SKM-1 (cell line): ENCODE data around the gene IRAK1BP1.
A peak's percentile ranks its signal among the peaks of the same experiment; 100 is the strongest.
"Not testable (repeated sequence)": the region's sequence is repeated elsewhere in the genome, so short reads cannot be mapped to it uniquely, and the experiment has no call there.

Source experiments
- DNase-seq: peaks from one replicate; lab custom pipeline; 2025; ENCODE audit not compliant: unreplicated experiment; lab: John Stamatoyannopoulos, UW

IRAK1BP1 gene, protein sequence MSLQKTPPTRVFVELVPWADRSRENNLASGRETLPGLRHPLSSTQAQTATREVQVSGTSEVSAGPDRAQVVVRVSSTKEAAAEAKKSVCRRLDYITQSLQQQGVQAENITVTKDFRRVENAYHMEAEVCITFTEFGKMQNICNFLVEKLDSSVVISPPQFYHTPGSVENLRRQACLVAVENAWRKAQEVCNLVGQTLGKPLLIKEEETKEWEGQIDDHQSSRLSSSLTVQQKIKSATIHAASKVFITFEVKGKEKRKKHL

GRCh38 chr6:78867370-78868040, at the start of gene IRAK1BP1:
IRAK1BP1 (plus strand) TSS chr6:78867551; CDS start chr6:78867577, 26 bp downstream.
- peak; percentile 68 for DNase-seq

DNA sequence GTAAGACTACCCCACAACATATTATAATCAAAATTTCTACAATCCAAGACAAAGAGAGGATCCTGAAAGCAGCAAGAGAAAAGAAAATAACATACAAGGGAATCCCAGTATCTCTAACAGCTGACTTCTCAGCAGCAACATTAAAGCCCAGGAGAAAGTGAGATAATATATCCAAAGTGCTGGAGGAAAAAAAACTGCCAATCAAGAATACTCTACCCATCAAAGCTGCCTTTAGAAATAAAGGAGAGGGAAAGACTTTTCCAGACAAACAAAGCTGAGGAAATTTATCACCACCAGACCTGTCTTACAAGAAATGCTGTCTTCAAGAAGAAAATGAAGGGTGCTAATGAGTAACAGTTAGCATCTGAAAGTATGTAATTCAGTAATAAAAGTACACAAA, 43.3 kb upstream of the IRAK1BP1 start:
- no peak for DNase-seq

- DNase-seq, result no peak
These were observed 37.9 kb upstream of the IRAK1BP1 start for GRCh38 chr6:78829407-78829806.

DNA sequence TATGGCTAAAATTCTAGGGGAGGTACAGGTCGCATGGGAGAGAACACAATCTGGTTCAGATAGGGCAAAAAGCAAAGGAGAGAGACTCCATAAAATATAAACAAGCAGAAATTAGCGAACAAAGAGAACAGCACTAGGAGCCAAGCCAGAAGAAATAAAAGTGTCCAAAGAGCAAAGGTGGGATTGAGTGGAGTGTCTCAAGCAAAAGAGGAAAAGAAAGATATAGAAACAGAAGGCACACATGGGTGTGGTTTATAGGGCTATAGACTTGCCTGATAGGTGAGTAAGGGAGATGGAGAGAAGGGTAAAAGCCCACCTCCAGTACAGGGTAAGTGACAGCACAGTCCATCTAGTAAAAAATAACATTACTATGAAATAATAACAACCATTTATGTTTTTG, 36.5 kb upstream of the IRAK1BP1 start:
- no peak for DNase-seq

DNA sequence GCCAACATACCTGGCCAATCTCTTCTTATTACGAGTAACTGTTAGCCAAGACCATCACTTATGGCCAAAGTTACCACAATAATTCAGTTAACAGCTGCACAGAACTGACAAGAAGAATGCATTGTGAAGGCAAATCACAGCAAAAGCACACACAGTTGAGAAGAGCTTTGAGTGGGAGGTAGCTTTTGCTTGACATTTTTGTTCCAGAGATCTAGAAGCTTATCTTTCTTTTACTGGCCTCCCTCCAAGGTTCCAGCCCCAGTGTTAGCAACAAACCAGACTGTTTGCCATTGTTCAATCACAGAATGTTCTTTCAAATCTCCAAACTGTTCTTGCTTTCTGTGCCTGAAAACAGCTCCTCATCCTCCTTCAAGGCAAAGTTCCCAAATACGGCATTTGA, 35.9 kb upstream of the IRAK1BP1 start:
- no peak for DNase-seq

- DNase-seq, result no peak
These were observed 35.1 kb upstream of the IRAK1BP1 start for GRCh38 chr6:78832091-78832808.

GRCh38 chr6:78835817-78836216, 31.5 kb upstream of the IRAK1BP1 start:
- no peak for DNase-seq

DNA sequence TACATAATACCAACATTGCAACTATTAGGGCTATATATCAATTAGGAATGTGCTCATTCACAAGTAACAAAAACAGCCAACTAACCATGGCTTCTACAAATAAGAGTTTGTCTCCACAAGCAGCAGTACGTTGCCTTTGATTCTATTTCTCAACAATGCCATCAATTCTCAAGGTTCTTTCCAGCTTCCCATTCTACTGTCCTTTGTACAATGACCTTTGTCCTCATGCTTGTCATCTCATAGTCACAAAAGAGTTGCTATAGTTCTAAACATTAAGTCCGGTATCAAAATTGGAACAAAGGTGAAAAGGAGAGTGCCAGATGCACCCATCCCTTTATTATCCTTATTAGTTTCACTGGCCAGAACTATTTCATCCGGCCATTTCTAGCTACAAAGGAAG, 30.8 kb upstream of the IRAK1BP1 start:
- DNase-seq, result no peak

- DNase-seq, result no peak
These were observed 26.2 kb upstream of the IRAK1BP1 start for GRCh38 chr6:78841111-78841510.

DNA sequence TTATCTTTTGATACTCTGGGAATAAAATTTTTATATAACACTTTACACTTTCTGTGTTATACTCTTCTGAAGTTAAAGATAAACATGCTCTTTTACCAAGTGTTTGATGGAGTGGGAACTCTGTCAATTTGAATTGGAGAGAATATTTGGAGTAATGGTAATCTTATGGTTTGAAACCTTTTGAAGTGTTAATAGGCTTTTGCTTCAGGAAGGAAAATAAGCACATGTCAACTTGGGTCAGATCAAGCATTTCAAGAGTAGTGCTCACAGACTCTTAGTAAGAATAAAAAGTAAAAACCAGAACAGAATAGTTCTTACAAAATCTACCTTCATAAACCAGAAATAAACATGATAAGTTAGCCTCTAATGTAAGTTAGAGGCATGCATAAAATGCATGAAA, 24.4 kb upstream of the IRAK1BP1 start:
- DNase-seq, result no peak

- DNase-seq, result no peak
These were observed 22.5 kb upstream of the IRAK1BP1 start for GRCh38 chr6:78844899-78845298.

GRCh38 chr6:78845567-78845966, 21.8 kb upstream of the IRAK1BP1 start:
- DNase-seq, result no peak

DNA sequence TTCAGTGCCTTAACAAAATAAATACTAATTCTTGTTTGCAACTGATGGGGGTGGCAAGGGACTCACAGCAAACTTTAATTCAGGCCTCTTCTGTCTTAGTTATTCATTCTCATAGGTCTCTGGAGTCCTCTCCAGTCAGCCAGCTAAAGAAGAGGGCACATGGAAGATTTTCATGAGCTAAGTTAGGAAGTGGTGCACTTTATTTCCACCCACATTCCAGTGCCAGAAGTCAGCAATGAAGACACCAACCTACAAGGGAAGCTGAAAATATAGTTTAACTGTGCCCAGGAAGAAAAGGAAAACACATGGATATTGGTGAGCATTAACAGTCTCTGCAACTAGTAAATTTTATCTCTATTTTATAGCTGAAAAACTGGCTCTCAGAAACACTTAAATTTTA, 16.7 kb upstream of the IRAK1BP1 start:
- no peak for DNase-seq

GRCh38 chr6:78851156-78851555, 16.2 kb upstream of the IRAK1BP1 start:
- DNase-seq, result no peak

- no peak for DNase-seq
These were observed 12.8 kb upstream of the IRAK1BP1 start for GRCh38 chr6:78854546-78854945.

- not testable (repeated sequence) for DNase-seq
These were observed 8.9 kb upstream of the IRAK1BP1 start for GRCh38 chr6:78858339-78858938.

DNA sequence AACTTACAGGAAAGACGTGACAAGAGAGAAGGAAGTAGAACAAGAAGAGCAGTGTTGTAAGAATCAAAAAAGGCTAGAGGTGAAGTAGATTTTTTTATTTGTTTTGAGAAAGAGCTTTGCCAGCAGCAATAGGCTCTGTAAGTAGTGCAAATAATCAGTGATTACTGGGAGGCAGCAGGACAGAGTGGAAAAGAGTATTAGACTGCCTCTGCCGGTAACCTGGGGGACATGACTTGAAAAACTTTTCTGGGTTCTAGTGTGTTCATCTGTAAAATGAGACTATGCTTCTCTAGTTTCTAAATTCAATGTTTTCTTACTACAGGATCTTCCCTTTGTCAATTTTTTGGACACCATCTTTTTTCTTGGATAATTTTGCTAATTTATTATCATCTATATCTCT, 5.8 kb upstream of the IRAK1BP1 start:
- no peak for DNase-seq

GRCh38 chr6:78863576-78863975, 3.8 kb upstream of the IRAK1BP1 start:
- no peak for DNase-seq

GRCh38 chr6:78864957-78865356, 2.4 kb upstream of the IRAK1BP1 start:
- DNase-seq, result no peak

DNA sequence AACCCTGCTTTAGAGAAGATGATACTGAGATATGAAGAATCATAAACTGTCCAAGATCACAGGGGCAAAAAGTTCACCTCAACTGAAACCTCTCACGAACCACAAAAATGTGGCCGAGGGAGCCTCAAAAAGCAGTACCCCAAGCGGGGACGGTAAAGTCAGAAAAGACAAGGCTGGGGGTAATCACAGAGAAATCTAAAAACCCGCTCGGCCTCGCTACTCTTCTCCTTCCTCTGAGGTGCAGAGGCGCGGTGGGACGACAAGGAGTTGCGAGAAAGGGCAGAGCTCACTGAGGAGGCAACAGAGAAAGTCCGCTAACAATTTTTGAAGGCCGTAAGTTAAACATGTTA, 356 bp upstream of the IRAK1BP1 start:
- DNase-seq, result no peak

DNA sequence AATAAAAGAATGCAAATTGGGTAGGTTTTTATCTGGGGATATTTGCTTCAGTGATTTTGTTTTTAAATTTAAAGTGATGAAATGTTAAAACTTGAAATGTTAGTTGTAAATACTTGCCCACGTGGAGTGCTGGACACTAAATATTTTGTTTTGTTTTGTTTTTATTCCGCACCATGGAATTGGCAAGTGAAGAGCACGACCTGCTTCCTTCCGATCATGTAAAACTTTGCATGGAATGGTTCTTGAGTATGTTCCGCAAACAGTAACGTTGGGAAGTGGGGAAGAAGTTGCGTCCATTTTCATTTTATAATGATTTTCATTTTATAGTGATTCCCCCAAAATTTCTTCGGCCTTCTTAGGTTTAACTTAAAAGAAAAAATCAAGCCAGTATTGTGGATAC, 765 bp downstream of the IRAK1BP1 start:
- DNase-seq, result no peak

DNA sequence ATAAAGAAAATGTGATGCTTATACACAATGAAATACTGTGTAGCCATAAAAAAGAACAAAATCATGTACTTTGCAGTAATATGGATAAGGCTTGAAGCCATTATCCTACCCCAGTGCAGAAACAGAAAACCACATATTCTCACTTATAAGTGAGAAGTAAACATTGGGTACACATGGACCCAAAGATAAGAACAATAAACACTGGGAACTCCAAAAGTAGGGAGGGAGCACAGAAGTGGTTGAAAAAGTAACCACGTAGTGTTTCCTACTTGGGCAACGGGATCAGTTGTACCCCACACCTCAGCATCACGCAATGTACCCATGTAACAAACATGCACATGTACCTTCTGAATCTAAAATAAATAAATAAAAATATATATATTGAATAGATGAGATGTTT, 8.2 kb downstream of the IRAK1BP1 start:
- no peak for DNase-seq
